DLD1 (cell line): ENCODE data around the gene MTF2.
"Not testable (repeated sequence)": the region's sequence is repeated elsewhere in the genome, so short reads cannot be mapped to it uniquely, and the experiment has no call there.

Source experiments
- in situ Hi-C: cut with HindIII; loops from 2 replicates; pipeline ENCODE4 v1.10.0; 2017; ENCODE audit warnings: low sequenced_read_pairs

MTF2 gene

DNA sequence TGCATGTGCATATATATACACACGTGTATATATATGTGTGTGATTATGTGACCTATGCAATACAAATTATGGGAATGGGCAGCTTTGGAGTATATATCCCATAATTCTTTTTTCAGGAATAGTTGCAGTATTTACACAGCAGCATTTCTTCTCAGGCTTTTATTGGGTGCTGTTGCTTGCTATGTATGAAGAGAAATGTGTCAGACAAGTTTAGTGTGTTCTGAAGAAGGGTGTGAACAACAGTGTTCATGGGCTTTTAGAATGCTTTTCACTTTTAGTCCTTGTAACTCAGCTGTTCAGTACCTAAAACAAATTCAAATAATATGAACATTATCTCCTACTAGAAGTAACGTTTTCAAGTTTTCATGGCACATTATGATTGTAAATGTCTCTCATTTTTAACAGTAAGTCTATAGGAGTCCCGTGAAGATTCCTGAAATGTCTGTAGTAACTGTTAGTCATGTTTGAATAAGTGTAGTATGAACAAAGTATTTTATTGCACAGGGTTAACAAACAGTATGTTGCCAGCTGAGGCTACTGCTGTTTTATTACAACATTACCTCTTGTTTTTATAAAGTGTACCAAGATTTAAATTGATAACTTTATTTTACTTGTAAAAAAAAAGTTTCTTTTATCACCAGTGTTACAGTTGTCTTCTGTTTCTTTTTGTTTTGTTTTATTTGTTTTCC is 58.7 kb downstream of the MTF2 start:
- in situ Hi-C loops, result no loop called here

DNA sequence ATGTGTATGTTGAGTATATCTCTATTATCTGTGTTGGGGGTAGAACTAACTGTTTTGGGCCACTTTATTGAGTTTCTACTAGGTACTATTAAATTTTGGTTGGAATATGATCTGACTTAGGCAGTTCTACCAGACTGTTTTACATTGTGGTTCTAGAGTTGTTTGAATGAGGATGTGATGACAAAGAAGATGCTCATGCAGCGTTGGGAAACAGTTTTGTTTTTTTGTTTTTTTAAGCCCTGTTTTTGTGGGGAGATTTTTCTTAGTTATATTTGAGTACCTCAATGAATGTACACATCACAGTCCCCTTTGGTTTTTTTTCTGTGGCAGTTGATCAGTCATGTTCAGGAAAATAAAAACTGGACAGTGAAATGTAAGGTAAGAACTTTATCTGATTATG is 61.0 kb downstream of the MTF2 start:
- in situ Hi-C loops, result no loop called here

DNA sequence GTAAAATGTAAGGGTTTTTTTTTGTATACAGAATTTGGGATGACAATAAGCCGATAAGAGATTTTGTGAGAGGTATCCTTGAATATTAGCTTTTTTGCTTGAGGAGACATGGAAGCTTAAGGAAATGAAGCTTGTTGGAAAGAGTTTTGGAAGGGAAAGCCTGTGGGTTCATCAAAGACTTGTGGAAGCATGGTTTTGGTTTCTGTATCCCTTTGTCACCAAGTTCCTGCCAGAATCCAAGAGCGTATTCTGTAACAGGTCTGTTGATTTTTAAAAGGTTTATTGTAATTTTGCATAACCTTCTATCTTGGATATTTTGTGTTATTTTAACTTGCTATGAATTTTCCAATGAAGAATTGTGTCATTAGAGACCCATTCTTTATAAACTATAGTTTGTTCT is 63.1 kb downstream of the MTF2 start:
- in situ Hi-C loops, result no loop called here

DNA sequence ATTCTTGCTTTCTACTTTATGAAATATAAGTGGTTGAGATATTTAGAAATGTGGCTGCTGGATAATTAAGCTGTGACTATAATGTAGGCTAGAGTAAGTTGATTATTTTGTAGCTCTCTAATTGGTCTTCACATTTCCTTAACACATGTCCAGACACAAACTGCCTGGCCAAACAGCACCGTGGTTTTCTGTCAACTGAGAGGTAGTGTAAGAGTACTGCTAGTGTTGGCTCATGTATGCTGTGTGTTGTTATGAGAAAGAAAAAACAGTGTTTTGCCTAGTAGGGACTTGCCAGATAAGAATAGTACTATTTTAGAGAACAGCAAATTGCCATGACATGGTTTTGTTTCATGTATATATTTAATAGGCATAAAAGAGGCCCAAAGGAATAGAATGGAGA is 64.1 kb downstream of the MTF2 start:
- in situ Hi-C loops, result no loop called here

DNA sequence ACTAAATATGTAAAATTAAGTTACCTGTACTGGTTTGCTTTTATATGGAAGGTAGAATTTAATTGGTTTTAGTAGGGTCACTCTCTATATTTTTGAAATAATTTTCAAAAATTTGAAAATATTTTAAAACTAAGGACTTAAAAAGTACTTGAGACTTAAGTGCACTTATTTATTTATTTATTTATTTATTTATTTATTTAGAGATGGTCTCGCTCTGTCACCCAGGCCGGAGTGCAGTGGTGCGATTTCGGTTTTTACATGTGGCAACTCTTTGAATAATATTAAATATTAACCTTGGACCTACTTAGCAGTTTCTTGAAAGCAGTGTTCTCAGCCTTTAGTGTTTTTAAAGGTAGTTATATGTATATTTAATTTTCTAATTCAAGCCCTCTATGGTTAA is 64.7 kb downstream of the MTF2 start:
- in situ Hi-C loops, result no loop called here

DNA sequence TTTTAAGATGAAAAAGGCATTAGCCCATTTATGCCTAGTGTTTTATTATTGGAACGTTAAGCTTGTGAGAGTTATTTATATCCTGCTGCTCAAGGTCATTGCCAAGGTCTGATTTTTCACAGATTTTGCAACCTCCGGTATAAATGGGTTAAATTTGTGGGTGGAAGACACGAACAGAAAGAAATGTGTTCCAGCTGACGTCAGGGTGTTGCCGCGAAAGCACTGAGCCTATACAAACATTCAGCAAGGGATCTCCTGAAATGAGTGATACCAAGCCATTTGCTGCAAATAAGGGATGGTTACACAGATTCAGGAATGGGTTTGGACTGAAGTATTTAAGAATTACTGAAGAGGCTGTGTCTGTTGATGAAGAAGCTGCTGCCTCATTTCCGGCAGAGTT is 68.9 kb downstream of the MTF2 start:
- in situ Hi-C loops, result no loop called here

DNA sequence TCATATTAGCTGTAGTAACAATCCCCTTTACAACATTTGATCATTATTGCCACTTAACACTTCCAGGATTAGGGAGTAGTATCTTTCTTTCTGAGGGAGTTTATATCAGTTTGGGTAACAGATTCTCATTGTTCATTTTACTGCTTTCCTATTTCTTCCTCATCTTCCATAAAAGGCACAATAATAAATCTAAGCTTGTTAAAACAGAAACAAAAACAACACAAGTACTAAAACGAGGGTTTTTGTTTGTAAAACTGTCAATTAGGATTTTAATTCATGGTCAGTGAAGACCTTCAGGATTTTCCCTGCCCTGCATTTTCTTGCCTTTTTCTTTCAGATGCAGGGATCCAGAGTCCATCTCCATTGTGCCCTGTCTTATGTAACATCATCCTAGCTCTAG is 71.6 kb downstream of the MTF2 start:
- in situ Hi-C loops, result no loop called here

DNA sequence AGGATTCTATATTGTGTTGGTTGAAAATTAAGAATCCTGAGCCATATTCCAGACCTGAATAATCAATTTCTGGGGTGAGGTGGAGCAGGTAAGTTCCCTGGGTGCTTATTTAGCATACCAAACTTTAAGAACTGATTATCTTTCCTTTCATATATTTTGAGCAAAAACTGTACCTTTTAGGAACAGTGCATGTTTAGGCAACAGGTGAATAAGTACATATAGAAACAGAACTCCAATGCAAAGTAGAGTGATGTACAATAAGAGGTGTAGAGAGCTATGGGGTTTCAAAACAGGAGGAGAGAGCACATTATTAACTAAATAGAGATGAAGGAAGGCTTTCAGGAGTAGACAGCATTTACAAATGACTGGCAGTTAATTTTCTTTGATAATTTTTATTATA is 72.4 kb downstream of the MTF2 start:
- in situ Hi-C loops, result no loop called here

DNA sequence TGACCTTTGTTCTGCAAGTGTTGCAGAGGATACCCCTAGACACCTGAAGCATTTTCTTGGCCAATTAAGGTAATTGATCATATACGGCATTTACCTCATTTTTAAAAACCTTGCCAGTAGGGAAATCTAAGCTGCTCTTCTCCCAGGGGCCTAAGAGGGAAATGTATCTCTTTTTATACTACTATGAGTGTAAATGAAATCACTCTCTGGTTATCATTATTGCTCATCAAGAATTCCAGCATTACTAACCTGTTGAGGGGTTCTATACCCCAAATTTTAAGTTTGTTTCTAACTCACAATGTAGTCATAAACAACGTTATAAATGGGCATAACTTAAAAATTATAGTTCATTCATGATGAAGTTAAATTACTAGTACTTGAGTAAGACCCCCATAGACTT is 73.8 kb downstream of the MTF2 start:
- in situ Hi-C loops, result no loop called here

DNA sequence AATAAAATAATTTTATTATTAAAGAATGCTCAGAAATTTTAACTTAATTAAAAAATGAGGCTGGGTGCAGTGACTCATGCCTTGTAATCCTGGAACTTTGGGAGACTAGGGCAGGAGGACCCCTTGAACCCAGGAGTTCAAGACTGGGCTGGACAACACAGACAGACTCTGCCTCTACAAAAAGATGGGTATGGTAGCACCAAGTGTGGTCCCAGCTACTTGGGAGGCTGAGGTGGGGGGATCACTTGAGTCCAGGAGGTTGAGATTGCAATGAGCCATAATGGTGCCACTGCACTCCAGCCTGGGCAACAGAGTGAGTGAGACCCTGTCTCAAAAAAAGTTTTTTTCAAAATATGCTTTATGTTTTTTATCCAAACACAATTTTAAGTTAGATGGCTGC is 75.8 kb downstream of the MTF2 start:
- in situ Hi-C loops, result no loop called here

DNA sequence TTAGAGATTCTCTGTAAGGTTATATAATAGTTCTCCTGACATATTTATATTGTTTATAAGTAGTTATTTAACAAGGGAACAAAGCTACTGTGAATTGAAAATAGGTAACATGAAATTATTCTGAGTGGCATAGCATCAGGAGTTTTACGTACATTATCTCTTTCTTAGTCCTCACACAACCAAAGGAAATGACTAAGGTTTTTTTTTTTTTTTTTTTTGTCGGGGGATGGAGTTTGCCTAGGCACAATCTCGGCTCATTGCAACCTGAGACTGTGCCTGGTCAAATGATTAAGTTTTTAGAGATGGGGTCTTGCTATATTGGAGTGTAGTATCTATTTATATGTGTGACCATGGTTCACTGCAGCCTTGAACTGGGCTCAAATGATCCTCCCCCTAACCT is 76.3 kb downstream of the MTF2 start:
- in situ Hi-C loops, result no loop called here

DNA sequence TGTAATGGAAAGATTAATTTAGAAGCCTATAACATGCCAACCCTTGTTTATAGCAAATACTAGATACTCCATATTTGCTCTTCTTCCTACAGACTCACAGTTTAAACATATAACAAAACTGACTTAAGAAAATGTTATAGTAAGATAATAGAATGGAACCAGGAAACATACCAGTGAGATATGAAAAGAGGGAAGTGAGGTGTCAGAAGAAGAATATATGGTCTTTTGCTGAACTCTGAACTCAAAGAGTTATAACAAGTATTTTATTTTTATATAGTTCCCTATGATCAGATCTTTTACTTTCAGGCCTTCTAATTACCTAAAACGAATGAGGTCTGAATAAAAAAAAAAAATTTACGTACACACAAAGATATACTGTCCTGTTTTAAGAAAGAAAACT is 80.3 kb downstream of the MTF2 start:
- in situ Hi-C loops, result no loop called here

DNA sequence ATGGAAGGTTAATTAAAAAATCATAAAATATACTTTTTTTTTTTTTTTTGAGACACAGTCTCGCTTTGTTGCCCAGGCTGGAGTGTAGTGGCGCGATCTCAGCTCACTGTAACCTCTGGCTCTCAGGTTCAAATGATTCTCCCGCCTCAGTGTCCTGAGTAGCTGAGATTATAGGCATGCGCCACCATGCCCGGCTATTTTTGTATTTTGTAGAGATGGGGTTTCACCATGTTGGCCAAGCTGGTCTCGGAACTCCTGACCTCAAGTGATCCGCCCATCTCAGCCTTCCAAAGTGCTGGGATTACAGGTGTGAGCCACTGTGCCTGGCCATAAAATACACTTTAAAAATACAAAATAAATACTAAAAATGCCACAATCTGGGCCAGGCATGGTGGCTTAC is 84.2 kb downstream of the MTF2 start:
- in situ Hi-C loops, result not testable (repeated sequence)

DNA sequence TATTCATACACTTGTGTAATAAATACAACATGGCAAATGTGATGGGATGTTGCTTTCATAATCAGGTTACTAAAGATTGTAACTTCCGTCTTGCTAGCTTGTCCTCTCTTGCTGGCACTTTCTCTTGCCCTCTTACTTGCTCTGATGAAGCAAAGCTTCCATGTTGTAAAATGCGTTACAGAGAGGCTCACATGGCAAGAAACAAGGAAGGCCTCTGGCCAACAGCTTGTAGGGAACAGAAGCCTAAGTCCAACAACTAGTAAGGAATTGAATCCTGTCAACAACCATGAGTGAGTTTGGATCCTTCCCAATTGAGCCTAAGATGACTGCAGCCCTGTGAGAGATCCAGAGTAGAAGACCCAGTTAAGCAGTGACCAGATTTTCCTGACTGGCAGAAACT is 85.7 kb downstream of the MTF2 start:
- in situ Hi-C loops, result no loop called here

DNA sequence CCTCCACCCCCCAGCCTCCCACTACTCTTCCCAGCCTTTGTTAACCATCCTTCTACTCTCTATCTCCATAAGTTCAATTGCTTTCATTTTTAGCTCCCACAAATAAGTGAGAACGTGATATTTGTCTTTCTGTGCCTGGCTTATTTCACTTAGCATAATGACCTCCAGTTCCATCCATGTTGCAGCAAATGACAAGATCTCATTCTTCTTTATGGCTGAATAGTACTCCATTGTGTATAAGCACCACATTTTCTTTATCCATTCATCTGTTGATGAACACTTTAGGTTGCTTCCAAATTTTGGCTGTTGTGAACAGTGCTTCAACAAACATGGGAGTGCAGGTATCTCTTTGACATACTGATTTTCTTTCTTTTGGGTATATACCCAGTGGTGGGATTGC is 86.8 kb downstream of the MTF2 start:
- in situ Hi-C loops, result not testable (repeated sequence)

DNA sequence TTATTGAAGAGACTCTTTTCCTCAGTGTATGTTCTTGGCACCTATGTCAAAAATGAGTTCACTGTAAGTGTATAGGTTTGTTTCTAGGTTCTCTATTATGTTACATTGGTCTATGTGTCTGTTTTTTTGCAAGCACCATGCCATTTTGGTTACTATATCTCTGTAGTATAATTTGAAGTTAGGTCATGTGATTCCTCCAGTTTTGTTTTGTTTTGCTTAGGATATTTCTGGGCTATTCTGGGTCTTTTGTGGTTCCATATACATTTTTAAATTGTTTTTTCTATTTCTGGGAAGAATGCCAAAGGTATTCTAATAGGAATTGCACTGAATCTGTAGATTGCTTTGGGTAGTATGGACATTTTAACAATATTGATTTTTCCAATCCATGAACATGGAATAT is 87.9 kb downstream of the MTF2 start:
- in situ Hi-C loops, result no loop called here

DNA sequence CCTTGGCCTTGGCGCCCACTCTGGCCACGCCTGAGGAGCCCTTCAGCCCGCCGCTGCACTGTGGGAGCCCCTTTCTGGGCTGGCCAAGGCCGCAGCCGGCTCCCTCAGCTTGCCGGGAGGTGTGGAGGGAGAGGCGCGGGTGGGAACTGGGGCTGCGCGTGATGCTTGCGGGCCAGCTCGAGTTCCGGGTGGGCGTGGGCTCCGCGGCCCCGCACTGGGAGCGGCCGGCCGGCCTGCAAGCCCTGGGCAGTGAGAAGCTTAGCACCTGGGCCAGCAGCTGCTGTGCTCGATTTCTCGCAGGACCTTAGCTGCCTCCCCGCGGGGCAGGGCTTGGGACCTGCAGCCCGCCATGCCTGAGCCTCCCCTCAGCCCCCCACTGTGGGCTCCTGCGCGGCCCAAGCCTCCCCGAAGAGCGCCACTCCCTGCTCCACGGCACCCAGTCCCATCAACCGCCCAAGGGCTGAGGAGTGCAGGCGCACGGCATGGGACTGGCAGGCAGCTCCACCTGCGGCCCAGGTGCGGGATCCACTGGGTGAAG is 91.1 kb downstream of the MTF2 start:
- in situ Hi-C loops, result not testable (repeated sequence)

DNA sequence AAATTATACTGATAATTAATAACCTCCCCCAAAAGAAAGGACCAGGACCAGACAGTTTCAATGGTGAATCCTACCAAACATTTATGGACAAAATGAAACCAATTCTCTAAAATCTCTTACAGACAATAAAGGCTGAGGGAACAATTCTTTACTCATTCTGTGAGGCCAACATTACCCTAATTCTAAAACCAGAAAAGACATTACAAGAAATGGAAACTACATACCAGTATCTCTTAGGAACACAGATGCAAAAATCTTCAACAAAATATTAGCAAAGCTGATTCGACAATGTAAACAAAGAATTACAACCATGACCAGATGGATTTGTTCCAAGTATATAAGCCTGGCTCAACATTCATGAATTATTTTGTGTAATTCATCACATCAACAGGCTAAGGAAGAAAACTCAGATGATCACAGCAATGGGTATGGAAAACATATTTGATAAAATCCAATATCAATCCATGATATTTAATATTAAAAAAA is 92.5 kb downstream of the MTF2 start:
- in situ Hi-C loops, result no loop called here

DNA sequence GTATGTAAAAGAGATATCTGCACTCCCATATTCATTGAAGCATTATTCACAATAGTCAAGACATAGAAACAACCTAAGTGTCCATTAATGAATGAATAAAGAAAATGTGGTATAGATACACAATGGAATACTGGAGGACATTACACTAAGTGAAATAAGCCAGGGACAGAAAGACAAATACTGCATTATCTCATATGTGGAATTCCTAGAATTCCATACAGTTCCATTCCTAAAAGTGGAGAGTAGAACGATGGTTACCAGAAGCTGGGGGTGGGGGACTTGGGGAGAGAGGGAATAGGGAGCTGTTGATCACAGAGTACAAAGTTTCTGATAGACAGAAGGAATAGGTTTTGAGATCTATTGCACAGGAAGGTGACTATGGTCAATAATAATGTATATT is 93.7 kb downstream of the MTF2 start:
- in situ Hi-C loops, result no loop called here

DNA sequence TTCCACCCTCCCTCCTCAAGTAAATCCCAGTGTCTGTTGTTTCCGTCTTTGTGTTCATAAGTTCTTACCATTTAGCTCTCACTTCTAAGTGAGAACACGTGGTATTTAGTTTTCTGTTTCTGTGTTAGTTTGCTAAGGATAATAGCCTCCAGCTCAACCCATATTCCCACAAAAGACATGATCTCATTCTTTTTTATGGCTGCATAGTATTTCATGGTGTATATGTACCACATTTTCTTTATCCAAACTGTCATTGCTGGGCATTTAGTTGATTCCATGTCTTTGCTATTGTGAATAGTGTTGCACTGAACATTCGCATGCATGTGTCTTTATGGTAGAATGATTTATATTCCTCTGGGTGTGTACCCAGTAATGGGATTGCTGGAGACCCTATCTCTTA is 95.6 kb downstream of the MTF2 start:
- in situ Hi-C loops, result not testable (repeated sequence)

DNA sequence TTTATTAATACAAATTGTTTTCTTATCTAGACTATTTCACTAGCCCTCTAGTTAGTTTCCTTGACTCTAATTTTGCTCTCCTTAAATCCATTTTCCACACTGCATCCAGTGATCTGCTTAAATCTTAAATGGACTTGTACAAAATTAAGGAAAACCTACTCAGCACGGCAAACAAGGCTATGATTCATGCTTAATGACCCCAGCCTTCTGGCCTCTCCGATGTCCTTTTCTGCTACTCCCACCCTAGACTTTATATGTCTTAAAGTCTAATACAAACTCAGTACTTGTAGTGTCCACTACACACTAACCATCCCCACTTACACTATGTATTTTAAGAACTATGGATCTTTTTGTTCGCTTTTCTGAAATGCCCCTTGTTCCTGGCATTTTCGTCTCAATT is 98.9 kb downstream of the MTF2 start:
- in situ Hi-C loops, result no loop called here

DNA sequence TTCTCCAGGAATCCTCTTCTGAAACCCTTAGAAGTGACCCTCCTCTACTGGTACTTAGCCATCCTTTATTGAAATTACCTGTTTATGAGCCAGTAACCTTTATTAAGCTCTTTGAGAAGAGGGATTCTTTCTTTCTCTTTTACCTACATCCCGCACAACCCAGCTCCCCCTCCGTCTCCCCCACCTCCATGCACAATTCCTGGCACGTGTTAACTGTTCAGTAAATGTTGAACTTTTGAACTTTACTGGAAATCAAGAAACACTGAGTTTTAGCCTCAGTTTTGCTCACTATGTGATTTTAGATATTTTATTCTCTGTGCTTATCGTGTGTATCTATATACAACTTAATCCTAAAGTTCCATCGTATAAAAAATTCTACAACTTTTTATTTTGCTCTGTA is 99.3 kb downstream of the MTF2 start:
- in situ Hi-C loops, result no loop called here
